NCI-H2171 treated with DMSO at 0.1 percent for 48 hours (cell line): ENCODE measurements around the gene SLC46A3.
"Not testable (repeated sequence)": the region's sequence is repeated elsewhere in the genome, so short reads cannot be mapped to it uniquely, and the experiment has no call there.

Experiments used
- DNase-seq: peaks from one replicate; lab custom pipeline; 2025; lab: John Stamatoyannopoulos, UW

SLC46A3 gene

GRCh38 chr13:28730762-28731161 lies 12.0 kb upstream of the SLC46A3 start:
- DNase-seq: no peak

- no peak for DNase-seq
Observed at GRCh38 chr13:28729541-28729940, 10.8 kb upstream of the SLC46A3 start.

GRCh38 chr13:28728642-28729041 lies 9.9 kb upstream of the SLC46A3 start:
- no peak for DNase-seq

- no peak for DNase-seq
Observed at GRCh38 chr13:28725046-28725610, 6.4 kb upstream of the SLC46A3 start.

- no peak for DNase-seq
Observed at GRCh38 chr13:28723806-28724205, 5.0 kb upstream of the SLC46A3 start.

- DNase-seq: no peak
Observed at GRCh38 chr13:28719227-28720055, 671 bp upstream of the SLC46A3 start.

- no peak for DNase-seq
Observed at GRCh38 chr13:28718196-28718542, 601 bp downstream of the SLC46A3 start.

- no peak for DNase-seq
Observed at GRCh38 chr13:28717170-28717569, 1.6 kb downstream of the SLC46A3 start.

GRCh38 chr13:28716511-28716910 lies 2.3 kb downstream of the SLC46A3 start:
- DNase-seq: no peak

- no peak for DNase-seq
Observed at GRCh38 chr13:28714651-28715050, 4.1 kb downstream of the SLC46A3 start.

GRCh38 chr13:28710161-28710560 lies 8.6 kb downstream of the SLC46A3 start:
- DNase-seq: no peak

- DNase-seq: no peak
Observed at GRCh38 chr13:28707629-28708427, 10.9 kb downstream of the SLC46A3 start.

- no peak for DNase-seq
Observed at GRCh38 chr13:28705461-28706083, 13.2 kb downstream of the SLC46A3 start.

GRCh38 chr13:28704919-28705318 lies 13.9 kb downstream of the SLC46A3 start:
- DNase-seq: no peak

- no peak for DNase-seq
Observed at GRCh38 chr13:28704282-28704681, 14.5 kb downstream of the SLC46A3 start.

- no peak for DNase-seq
Observed at GRCh38 chr13:28699246-28699645, 19.5 kb downstream of the SLC46A3 start.

GRCh38 chr13:28697441-28697840 lies 21.3 kb downstream of the SLC46A3 start:
- DNase-seq: no peak

- DNase-seq: not testable (repeated sequence)
Observed at GRCh38 chr13:28693605-28694491, 24.9 kb downstream of the SLC46A3 start.

GRCh38 chr13:28685892-28686291 lies 32.9 kb downstream of the SLC46A3 start:
- no peak for DNase-seq

GRCh38 chr13:28685114-28685513 lies 33.7 kb downstream of the SLC46A3 start:
- no peak for DNase-seq

- no peak for DNase-seq
Observed at GRCh38 chr13:28684257-28684656, 34.5 kb downstream of the SLC46A3 start.
